ENCODE data around the gene ECI1. TPM values are rescaled to one million over a fixed set of nuclear protein-coding genes. Genes with fewer than 3 reads are reported as not detected.

ECI1 gene
- total RNA-seq, 1 experiment from 2014 or later, result 95.4 TPM

- Histone ChIP-seq H2BK5ac (ENCODE audit: insufficient read length, low read length) (no peak overlapping the region), H2BK120ac (ENCODE audit: low read depth, low read length, poor library complexity, severe bottlenecking) (no peak overlapping the region), H4K8ac (replicated peaks; ENCODE audit: insufficient read length, low read depth, low read length) (no peak overlapping the region), H3K4me1 (ENCODE audit: insufficient read depth, low read length) (no peaks in the 10 kb centered on the region), H3K9me3 (ENCODE audit: control insufficient read depth, low read depth, low read length) (no peaks in the 10 kb centered on the region), H3K9ac (ENCODE audit: extremely low read depth, insufficient read length, low read length) (no peak overlapping the region), H3K27ac (ENCODE audit: insufficient read length, low read depth, low read length) (no peak overlapping the region), H3K14ac (ENCODE audit: insufficient read depth, low read length) (no peak overlapping the region), H4K91ac (ENCODE audit: insufficient read length, low read depth, low read length) (no peak overlapping the region), H4K20me1 (ENCODE audit: control insufficient read depth, insufficient read depth, insufficient read length) (no peaks in the 10 kb centered on the region), H2AK5ac (ENCODE audit: insufficient read length, low read length) (no peak overlapping the region), H2AFZ (ENCODE audit: low read length) (no peak overlapping the region), H2BK15ac (ENCODE audit: low read depth, low read length) (no peak overlapping the region), H3K79me1 (ENCODE audit: insufficient read depth, low read depth, low read length, poor library complexity, severe bottlenecking) (peaks cover 6% of the 10 kb centered on the region), H3K4ac (ENCODE audit: low read depth, low read length) (no peak overlapping the region), H3T11ph (ENCODE audit: low read length) (no peak overlapping the region), H3K18ac (ENCODE audit: insufficient read length, low read depth, low read length) (no peak overlapping the region), H3K27me3 (ENCODE audit: insufficient read depth, low read length) (no peaks in the 10 kb centered on the region), H2BK12ac (ENCODE audit: insufficient read length, low read depth, low read length) (no peak overlapping the region), H3K23ac (ENCODE audit: insufficient read length, low read depth, low read length) (no peak overlapping the region), H3K4me2 (ENCODE audit: insufficient read depth, insufficient read length, low read length) (peak overlapping the region; percentile 75), H3K79me2 (ENCODE audit: insufficient read depth, low read length) (peaks cover 6% of the 10 kb centered on the region; the same call in 1 of the 2 replicates), H4K5ac (ENCODE audit: insufficient read length, low read depth, low read length) (no peak overlapping the region), H3K23me2 (ENCODE audit: insufficient read length, low read depth, low read length, poor library complexity, severe bottlenecking) (peaks cover 8% of the 10 kb centered on the region), H3K56ac (ENCODE audit: insufficient read length, low read depth, low read length) (no peak overlapping the region), H2BK20ac (ENCODE audit: low read depth, low read length, poor library complexity, severe bottlenecking) (no peak overlapping the region)
- Mint-ChIP-seq H3K4me1 (peaks cover 13 to 18% of the 10 kb centered on the region in 2 experiments), H3K27ac (peak overlapping the region in 2 of 3 experiments; percentile 19 to 61; a peak in 2 of 7 replicates), H3K27me3 (ENCODE audit: low read depth) (no peaks in the 10 kb centered on the region; the same call in 1 of the 2 replicates), H3K36me3 (ENCODE audit: insufficient read depth in 1 of 3, low read depth in 3 of 3) (peaks cover 11 to 38% (median 33%) of the 10 kb centered on the region in 3 experiments; a peak in 6 of 7 replicates), H3K9me3 (no peaks in the 10 kb centered on the region), H3K4me3 (peak overlapping the region; percentile 77 to 86)
- WGBS (ENCODE audit: extremely low coverage, insufficient read length, low lambda C conversion rate), result no CpG with 5 or more reads among the region's 19 CpGs
- TF ChIP-seq CTCF (conservative IDR thresholded peaks at IDR 0.05), result no peak
- no peak for DNase-seq
Measured at GRCh38 chr16:2212362-2213324, 38.7 kb downstream of the ECI1 start.
